T47D (cell line): Measurements from ENCODE around the gene RBPJ.

ENCODE experiments used
- DNase-seq, 2 experiments: peaks; one replicate each; pipeline versions ENCODE4 v3.0.0 to v3.0.0-alpha.2; 2011 to 2012; ENCODE audit warnings: low read depth in 1 of 2, low spot score in 1 of 2
- JUND ChIP-seq: IDR thresholded peaks from 2 replicates; pipeline ENCODE4 v1.6.1; 2012; ENCODE audit warnings: low read depth
- in situ Hi-C: cut with HindIII; loops from 2 replicates; pipeline ENCODE4 v1.10.0; 2016; ENCODE audit warnings: low sequenced_read_pairs, low pct_unique_long_range_greater_than_20kb

The RBPJ gene

GRCh38 chr4:26360273-26360672 lies 39.5 kb downstream of the RBPJ start:
- TF ChIP-seq JUND, result no peak
- in situ Hi-C loops, result no loop called here
- no peak for DNase-seq

DNA sequence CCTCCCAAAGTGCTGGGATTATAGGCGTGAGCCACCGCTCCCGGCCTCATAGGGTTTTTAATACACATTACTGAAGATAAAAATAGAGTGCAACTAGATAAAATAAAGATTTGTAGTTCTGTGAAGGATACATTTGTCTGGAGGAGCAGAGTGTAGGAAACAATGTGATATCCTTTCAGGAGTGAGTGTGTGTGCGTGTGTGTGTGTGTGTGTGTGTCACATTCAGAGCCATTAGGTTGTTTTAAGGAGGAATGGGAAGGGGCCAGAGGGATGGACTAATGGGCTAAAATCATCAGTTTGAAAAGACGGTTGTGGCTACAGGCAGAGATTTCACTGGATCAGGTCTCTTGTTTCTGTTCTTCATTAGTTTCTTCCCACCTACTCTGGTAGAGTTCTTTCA lies 40.0 kb downstream of the RBPJ start:
- no peak for DNase-seq
- TF ChIP-seq JUND, result no peak
- in situ Hi-C loops, result no loop called here

- in situ Hi-C loops, result no loop called here
- TF ChIP-seq JUND, result no peak
These were observed 40.5 kb downstream of the RBPJ start for GRCh38 chr4:26361297-26361696.

DNA sequence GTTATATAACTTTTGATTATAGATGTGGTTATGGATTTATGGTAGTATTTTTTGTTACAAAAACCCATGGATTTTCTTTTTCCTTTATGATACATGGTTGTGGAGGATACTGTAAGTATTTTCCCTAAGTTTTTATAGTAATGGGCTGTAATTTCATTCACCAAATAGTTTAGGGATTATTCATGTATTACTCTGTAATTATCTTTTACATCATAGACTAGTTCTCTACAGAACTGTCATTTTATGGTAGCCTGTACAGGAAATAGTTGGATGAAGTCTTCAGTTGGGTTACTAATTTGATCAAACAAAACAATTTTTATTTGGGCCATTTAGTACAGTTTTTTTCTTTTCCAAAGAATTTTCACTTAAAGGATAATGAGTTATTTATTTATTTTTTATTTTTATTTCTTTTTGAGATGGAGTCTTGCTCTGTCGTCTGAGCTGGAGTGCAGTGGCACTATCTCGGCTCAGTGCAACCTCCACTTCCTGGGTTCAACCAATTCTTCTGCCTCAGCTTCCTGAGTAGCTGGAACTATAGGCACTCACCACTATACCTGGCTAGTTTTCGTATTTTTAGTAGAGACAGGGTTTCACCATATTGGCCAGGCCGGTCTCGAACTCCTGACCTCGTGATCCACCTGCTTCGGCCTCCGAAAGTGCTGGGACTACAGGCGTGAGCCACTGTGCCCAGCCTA lies 42.1 kb downstream of the RBPJ start:
- DNase-seq, result no peak
- in situ Hi-C loops, result no loop called here
- no peak for TF ChIP-seq JUND

More at GRCh38 chr4:26361297-26361696, 40.5 kb downstream of the RBPJ start:
- DNase-seq, result no peak

DNA sequence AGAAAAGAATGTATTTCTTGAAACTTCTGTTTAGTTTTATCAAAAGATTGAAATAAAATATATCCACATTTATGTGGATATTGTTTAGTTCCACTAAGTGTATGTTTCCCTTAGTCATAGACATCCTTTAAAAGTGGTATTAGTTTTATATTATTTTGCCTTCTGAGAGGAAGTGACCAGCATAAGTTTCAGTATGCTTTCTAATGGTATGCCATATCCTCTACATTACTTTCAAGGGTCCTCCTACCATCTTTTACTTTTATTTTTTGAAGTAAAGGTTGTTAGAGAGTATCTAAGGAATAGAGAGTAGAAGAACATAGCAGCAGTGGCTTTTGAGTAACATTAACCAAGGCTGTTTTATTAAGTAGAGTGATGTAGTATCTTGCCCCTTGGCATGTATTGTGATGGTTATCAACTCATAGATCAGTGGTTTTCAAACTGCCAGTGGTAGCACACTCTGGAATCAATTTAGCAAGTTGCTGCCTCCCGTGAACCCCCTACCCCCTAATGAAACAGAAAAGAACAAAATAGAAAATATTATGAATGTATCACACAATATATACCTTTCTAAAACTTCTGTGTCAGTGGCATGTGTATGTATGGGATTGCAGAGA lies 44.8 kb downstream of the RBPJ start:
- no peak for TF ChIP-seq JUND
- no peak for DNase-seq
- in situ Hi-C loops, result no loop called here

DNA sequence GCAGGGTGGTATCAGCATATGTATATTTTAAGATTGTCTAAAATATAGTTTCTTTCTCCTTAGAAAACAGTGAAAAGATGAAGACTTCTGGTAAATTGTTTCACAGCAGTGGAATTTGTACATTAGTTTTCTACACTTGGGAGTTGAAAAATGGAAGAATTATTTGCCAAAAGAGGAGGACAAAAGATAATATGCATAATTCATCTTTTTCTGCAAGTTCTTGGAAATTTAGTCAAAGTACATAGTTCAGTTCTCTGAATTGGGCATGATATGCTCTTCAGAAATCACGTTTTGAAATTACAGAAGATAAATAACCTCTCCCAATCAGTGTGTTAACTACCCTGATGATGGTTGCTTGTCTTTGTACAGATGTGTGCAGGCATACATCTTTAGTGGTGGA lies 47.0 kb downstream of the RBPJ start:
- DNase-seq, result no peak
- no peak for TF ChIP-seq JUND
- in situ Hi-C loops, result no loop called here

- no peak for TF ChIP-seq JUND
- in situ Hi-C loops, result no loop called here
- no peak for DNase-seq
These were observed 47.9 kb downstream of the RBPJ start for GRCh38 chr4:26368685-26369084.

DNA sequence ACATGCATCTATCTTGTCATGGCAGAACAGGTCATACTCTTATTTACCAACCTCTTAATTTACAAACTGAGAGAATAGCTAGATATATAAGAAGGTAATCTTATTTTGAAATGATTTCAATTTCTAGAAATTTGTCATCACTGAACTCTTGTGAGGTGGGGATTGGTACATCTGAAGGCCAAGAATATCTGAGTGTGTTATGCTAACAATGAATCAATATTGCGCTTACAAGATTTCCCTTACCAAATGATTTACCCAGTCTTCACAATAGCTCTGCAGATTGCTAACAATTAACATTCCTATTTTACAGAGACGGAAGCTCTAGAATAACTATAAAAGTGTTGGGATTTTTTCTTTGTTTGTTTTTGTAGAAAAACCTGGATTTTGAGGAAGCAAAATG lies 48.3 kb downstream of the RBPJ start:
- DNase-seq, result no peak
- TF ChIP-seq JUND, result no peak
- in situ Hi-C loops, result no loop called here

- in situ Hi-C loops, result no loop called here
- DNase-seq, result no peak
- no peak for TF ChIP-seq JUND
These were observed 48.8 kb downstream of the RBPJ start for GRCh38 chr4:26369581-26369980.

- in situ Hi-C loops, result no loop called here
- no peak for TF ChIP-seq JUND
- no peak for DNase-seq
These were observed 51.3 kb downstream of the RBPJ start for GRCh38 chr4:26372076-26372475.

DNA sequence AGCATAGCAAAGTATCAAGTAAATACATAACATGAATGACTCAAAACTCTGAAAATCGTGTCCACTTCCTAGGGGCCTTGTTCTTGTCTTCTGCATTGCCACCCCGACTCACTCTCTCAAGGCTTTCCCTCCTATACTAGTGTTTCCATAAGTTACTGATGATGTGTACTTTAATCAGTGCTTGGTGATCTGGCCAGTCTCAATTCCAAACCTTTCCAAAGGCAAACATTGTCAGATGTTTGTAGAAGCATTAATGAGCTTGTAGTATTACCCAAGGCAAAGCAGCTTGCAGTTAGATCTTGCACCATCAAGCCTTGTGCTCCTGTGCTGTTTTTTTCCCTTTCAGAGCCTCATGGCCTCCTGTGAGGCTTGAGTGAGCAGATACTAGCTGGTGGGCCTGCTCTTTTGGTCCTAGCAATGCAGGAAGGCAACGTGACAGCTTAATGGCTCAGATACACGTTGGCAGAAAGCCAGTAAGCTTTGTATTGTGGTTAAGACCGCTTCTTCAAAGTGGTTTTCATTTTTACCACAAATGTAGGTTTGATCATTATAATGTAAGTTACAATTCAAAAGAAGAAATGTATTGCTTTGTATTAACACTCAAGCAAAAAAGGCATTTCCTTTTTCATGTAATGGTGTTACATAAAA lies 51.8 kb downstream of the RBPJ start:
- in situ Hi-C loops, result no loop called here
- peak; percentile 13 to 71 for DNase-seq
- TF ChIP-seq JUND, result no peak

DNA sequence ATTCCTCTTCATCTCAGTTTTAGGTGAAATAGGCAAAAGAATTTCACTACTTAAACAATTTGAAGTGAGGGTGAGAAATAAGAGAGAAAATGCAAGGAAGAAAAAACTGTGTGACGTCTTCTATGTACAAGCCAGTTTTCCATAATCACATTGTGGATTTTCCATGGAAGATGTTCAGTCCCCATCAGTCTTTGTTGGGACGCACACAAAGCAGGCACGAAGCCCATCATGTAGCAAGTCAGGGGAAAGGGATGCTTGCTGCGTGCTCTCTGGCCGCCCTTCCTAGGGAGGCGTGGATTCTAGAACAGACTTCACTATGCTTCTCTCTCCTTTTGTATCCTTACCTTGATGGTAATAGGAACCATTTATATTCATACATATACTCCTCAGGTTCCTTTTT lies 54.7 kb downstream of the RBPJ start:
- in situ Hi-C loops, result no loop called here
- TF ChIP-seq JUND, result no peak
- no peak for DNase-seq
